Loucy (cell line): ENCODE results near the gene EIF3CL.
"Not testable (repeated sequence)": the region's sequence is repeated elsewhere in the genome, so short reads cannot be mapped to it uniquely, and the experiment has no call there.

Experiments
- CTCF ChIP-seq: fragments of 200-600 bp; sonication (generic); conservative IDR thresholded peaks from 2 replicates; pipeline ENCODE4 v1.5.1; 2014; ENCODE audit warnings: mild to moderate bottlenecking, antibody characterized with exemption, low read length
- EZH2phosphoT487 ChIP-seq: fragments of 200-600 bp; IDR thresholded peaks from 2 replicates; pipeline ENCODE4 v1.6.1; 2018; ENCODE audit warnings: antibody characterized with exemption, mild to moderate bottlenecking, moderate library complexity, borderline replicate concordance

- not testable (repeated sequence) for TF ChIP-seq CTCF, EZH2phosphoT487
Observed at GRCh38 chr16:28363408-28363807, 40.2 kb downstream of the EIF3CL start, which contains the start of gene NPIPB6.
